ENCODE measurements around the gene SMIM43.
A peak's percentile ranks its signal among the peaks of the same experiment; 100 is the strongest.

The SMIM43 gene

DNA sequence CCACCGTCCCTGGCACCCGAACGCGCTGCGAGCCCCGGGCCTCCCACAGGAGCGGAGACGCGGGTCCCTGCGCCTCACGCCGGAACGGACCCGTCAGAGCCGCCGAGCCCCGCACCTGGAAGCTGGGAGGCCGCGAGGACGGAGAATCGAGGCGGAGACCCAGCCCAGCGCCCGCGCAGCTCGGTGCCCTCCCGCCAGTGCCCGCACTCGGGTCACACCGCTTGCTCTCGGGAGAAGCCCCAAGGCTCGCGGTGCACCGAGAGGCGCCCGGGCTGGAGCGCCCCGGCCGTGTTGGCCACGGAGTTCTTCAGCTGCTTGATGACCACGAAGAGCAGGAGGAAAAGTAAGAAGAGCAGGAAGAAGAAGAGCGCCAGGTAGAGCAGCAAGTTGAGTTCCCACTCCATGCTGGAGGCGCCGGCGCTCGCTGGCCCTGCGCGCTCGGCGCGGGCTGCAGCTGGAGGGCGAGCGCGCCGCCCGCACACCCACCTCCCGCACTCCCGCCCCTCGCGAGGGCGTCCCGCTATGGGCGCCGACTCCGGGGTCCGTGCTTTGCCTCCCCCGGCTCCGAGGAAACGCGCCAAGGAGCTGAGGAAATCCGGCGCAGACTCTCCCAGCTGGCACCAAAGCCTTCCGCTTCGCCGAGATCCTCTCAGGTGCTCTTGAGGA lies at the start of gene SMIM43:
Gene SMIM43 (minus strand): TSS at position 463 of the 666 bp plus-strand sequence. CDS start 59 bp downstream, at position 404.
- no peak for DNase-seq

DNA sequence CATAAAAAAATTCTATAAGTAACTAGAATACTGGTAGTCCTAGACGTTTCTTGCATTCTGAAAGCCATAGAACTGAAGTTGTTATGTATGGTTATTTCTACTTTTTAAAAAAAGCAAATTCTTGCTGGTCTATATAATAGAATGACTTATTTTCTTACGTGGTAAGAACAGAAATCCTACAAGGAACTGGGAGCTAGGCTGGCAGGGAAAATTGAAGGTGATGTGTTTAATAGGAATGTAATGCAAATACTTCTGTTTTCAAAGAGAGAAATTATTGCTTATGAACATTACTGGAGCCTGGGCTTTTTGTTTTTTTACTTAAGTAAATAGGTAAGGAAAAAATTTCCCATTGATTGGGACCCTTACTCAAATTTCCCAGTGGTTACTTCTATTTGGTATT lies 49.8 kb upstream of the SMIM43 start:
- no peak for DNase-seq

DNA sequence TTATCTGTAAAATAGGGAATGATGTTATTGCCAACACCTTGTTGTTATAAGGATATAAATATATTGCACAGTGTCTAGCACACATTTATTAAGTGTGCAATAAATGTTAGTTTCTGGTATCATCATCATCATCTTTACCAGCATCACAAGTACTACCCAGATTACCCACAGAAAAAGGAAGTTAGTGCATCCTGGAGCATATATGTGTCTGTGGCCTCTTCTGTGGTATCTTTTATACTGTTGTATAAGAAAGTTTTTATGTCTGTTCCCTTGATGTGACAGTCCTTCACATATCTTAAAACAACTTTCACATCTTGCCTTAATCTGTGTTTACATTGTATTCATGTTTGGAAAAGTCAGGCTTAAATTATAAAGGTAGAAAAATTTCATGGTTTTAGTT lies 46.2 kb upstream of the SMIM43 start:
- no peak for DNase-seq

DNA sequence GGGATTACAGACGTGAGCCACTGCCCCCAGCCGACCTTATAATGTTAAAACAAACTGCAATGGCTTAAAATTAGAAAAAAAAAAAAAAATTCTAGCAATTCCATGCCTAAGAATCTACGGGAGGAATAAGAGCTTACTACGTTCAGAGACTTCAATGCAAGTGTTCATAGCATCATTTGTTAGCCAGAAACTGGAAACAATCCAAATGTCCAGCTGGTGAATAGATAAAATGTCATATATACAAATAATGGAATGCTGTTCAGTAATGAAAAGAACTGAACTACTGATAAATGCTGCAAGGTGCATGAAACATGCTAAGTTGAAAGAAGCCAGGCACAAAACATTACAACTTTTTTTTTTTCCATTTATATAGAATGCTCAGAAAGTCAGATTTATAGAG lies 41.4 kb upstream of the SMIM43 start:
- DNase-seq: no peak

DNA sequence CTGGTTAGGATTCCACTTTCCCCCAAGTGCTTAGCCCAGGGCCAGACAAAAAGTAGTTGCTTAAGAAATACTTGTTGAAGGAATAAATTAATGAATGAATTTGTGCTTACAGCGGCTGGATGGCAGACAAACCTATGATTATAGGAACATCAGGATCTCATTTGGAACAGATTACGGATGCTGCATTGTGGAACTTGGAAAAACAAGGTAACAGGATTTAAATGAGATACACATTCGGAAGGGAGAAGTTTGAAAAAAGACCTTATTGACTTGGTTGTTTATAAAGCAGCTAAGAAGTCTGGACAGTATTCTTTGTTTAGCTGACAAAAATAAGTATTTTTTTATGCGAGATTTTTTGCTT lies 36.7 kb upstream of the SMIM43 start:
- DNase-seq: no peak

DNA sequence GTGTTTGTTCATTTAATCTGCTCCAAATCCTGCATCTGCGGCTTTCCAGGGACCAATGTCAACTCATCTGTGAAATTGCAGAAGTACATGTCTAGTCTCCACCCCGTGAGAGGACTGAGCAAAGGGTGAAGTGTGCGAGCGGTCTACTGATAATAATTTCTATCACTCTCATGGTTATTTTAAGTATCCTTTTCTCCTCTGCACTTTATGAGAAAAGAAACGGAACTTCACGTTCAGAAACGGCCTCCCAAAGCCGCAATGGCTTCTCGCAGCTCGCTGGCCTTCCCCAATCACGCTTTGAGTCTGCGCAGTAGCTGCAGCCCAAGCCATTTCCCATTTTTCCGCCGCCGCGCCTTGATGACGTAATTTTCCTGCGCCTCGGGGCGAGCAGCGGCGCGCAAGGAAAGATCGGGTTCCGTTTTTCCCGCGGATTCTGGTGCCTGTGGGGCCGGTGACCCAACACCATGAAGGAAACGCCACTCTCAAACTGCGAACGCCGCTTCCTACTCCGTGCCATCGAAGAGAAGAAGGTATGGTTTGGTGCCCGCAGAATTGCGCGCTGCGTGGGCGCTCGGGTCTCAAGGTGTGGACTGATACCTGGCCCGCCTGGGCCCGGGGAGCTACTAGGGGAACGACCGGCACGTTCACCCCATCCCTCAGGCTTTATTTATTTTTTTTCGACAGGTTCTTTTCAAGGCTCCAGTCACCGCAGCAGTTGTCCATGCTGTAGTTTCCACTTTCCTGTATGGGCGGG lies 36.2 kb upstream of the SMIM43 start, which contains the start of gene EXOSC9:
Gene EXOSC9 (plus strand): TSS at position 363 of the 754 bp plus-strand sequence. CDS start 102 bp downstream, at position 465.
- DNase-seq: peak; percentile 38 to 72

DNA sequence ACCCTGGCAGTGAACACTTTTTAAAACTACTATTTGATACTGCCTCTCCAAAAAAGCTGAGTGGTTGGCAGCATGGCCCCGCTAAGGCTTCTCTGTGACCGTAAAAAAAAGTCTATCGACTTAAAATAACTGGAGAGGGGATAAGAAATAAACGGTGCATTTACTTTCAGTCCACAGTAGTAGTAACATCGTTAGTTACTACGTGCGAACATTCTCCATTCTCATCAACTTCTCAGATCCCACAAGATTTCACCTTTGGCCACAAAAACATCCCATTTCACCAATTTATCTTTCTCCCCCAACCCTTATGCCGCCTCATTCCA lies 35.6 kb upstream of the SMIM43 start:
- DNase-seq: no peak

DNA sequence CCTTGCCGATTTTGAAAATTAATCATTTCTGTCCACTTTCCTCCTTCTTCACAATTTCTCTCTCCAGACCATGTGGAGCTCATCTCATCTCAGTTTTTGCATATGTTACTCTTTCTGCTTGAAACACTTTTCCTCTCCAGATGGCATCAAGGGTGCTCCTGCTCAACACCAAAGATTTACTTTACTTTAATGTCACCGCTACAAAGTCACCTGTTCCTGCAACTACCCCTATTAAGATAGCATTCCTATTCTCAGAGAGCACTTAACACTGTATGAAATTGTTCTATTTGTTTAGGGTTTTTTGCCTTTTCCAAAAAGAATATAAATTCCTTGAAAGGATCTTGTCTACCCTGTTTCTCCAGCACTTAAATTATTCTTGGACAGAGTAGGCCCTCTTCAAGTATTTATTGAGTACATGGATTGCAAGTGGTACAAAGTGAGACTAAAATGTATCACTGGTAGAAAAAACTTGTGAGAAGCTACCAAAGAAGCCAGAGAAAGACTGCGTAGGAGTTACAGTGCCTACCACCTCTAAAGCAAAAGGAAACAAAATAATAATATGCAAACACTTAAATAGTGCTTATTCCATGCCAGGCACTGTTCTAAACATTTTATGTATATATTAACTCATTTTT lies 35.0 kb upstream of the SMIM43 start:
- no peak for DNase-seq

DNA sequence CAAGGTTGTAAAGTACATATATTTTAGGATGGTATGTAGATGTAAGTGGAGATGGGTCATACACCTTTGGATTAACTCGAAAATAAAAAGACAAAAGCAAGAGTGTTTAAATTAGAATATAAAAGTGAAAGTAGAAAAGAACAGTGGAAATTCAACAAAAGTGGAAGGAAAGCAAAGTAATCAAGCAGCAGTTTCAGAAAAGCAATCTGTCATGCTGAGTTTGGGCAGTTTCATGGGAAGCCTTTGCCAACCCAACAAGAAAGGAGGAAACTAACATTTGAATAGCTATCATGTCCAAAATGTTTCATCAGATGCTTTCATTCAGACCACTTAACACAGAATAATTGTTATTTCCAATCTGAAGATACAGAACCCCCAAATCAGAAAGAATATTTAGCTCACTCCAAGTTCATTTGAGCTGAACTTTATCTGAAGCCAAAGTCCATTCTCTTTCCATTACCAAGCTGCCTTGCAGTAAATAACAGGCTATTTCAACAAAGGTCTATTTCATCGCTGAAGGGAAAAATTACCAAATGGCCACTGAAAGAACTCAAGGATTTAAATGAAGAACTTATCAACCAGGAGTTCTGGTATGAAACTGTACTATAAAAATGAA lies 34.4 kb upstream of the SMIM43 start:
- DNase-seq: no peak

DNA sequence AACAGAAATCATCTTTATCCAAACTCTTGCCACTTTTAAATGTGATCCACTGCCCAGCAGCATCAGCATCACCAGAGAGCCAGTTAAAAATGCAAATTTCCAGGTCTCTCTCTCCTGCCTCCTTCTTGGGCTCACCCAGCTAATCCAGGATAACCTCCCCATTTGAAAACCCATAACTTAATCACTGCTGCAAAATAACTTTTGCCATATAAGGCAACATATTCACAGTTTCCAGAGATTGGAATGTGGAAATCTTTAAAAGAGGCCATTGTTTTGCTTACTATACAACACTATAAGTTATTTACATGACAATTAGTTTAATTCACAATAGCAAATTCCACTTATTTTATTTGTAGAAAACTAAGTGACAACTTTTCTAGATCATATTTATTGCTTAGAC lies 31.3 kb upstream of the SMIM43 start:
- no peak for DNase-seq

DNA sequence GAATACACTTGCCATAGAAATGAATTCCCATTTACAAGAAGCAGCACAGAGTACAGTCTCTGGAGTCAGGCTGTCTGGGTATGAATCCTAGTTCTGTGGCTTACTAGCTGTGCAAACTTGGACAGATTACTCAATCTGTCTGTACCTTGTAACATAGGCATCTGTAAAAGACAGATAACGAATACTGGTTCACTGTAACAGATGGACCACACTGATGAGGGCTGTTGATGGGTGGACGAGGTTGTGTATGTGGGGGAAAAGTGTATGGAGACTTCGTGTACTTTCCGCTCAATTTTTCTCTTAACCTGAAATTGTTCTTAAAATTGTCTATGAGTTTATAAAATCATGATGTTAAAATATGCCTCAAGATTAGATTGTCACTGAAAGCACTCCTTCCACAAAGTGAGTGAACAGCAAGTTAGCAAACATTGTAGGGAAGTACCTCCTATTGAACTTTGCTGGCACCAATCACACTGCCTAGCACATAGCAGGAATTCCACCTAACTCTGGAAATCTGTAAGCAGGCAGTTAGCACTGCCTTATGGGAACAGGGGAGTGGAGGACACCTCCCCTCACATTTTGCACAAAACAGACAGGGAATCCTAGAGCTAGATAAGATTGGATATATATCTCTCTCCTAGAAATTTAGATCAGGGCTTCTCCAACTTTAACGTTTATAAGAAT lies 29.7 kb upstream of the SMIM43 start:
- no peak for DNase-seq

DNA sequence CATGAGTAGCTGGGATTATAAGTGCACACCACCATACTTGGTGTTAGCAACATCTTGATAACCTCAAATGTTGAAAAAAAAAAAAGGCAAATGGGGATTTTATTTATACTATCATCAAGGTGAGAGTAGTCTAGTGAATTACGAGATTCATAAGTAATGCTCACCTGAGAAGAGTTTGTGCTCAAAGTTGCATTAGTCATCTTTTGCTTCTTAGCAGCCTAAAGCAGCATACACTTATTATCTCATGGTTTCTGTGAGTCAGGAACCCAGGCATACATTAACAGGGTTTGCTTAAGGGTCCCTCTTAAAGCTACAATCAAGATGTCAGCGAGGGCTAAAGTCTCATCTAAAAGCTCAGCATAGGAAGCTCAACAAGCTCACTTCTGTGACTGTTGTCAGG lies 28.0 kb upstream of the SMIM43 start:
- no peak for DNase-seq

DNA sequence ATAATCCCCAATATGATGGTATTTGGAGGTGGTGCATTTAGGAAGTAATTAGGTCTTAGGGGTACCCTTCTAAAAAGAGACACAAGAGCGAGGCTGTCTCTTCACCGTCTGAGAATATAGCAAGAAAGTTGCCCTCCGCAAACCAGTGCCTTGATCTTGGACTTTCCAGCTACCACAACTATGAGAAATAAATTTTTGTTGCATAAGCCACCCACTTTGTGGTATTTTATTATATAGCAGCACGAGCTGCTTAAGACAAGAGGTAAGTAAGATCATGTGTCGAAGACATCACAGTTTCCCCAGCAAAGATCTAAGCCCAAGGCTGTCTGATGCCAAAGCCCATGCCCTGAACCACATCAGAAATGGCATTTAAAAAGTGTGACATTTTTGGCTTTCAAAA lies 26.5 kb upstream of the SMIM43 start:
- no peak for DNase-seq

DNA sequence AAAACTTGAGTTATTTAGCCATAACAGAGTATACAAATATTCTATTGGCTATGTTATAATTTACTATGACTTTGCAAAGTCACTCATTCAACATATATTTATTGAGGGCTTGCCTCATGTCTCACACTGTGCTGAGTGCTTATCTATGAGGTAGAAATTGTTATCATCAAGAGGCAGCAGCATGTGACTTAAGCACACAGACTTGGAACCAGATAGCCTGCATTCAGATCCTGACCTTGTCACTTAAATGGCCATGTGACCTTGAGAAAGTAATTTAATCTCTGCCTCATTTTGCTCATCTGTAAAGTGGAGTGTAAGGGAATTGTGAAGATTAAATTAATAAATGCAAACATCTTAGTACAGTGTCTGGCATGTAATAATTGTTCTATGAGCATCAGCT lies 26.0 kb upstream of the SMIM43 start:
- DNase-seq: no peak

DNA sequence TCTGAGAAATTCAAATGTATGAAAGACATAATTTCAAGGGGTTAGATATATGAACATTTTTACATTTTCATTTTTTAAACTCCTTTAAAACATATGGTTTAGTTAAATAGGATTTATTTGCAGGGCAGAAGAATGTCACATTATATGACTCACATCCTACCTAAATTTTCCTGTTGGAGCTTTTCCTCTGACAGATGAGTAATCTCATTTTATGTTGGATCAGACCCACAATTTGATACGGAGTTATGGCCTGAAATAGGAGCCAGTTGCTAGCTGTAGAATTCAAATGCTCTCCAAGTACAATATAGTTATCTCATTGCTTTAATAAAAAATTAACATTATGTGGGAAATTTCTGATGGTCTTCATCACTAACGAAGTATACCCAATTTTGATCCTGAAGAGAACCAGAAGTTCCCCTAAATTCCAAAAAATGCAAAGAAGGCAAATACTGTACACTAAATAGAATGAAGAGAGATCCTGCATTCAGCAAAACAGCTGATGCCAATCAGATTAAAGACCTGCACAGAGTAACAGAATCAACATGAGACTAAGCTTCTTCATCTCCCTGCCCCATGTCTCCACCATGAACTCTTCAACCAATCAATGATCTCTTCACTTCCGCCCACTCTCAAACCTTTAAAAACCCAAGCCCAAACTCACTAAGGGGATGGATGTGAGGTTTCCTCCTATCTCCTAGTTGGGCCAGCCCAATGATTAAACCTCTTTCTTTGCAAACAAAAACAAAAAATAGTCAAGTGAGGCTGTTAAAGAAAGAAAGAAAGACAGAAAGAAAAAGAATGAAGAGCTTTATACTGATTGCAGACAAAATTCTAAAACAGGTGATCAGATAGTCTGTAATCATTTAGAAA lies 25.2 kb upstream of the SMIM43 start:
- peak in 1 of 2 experiments; percentile 25 for DNase-seq

DNA sequence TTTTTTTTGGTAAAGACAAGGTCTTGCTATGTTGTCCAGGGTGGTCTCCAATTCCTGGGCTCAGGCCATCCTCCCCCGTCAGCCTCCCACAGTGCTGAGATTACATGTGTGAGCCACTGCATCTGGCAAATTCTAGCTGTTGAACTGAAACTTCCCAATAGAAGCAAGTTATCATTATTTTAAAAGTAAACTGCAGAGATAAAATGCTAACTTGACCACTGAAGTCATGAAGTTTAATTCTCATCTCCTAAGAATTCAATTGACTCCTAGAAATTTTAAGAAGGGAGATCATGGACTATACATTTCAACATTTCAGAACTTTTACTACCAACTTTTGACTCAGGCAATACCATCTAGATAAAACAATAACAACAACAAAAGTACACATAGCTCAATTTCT lies 24.5 kb upstream of the SMIM43 start:
- no peak for DNase-seq

DNA sequence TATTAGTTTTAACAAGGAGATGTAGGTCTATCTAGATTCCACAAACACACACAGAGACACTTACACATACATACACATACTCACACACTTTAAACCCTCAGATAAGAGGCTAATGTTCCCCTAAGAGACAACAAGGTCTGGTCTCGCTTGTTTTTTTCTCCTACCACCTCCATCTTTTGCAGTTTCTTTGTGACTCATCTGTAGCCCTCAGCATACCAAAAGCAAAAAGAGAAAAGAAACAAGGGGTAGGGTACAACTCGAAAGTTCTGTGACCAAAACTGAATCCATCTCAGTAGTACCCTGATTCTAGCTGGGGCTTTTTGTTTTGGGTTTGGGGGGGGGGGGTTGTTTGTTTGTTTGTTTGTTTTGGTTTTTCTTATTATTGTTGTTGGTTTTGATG lies 23.9 kb upstream of the SMIM43 start:
- DNase-seq: no peak

DNA sequence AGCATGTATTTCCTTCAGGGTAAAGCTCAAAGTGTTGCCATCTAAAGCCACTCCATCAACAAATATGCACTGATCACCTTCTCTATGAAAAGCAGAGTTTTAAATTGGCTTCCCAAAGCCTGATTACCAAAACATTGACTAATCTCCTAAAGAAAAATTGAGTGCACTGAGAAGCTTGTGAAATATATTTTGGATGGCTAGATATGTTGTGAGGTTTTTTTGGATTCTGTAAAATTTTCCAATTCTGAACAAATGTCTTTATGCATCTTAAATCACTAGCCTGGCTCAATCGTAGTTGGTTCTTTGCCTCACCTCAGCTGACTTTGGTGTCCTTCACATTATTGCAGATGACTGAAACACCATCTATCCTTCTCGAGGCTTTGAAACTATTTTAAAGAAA lies 21.3 kb upstream of the SMIM43 start:
- no peak for DNase-seq

DNA sequence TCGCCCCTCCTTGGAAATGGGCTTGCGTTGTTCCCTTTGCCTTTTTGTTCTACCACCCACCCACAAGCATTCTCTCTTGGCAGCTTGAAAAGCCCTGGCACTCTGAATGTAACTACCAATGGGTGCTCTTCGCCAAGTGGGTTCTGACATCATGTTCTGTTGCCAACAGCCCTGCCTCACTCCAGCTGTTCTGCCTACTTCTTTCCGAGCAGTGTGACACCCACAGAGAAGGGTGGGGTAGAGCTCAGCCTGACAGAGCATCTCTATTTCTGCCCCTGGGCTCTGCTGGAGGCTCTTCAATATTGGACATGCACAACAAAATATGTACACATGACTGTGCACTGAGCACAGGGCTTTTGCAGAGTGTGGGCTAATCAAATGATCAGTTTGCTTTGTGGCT lies 20.5 kb upstream of the SMIM43 start:
- DNase-seq: no peak

DNA sequence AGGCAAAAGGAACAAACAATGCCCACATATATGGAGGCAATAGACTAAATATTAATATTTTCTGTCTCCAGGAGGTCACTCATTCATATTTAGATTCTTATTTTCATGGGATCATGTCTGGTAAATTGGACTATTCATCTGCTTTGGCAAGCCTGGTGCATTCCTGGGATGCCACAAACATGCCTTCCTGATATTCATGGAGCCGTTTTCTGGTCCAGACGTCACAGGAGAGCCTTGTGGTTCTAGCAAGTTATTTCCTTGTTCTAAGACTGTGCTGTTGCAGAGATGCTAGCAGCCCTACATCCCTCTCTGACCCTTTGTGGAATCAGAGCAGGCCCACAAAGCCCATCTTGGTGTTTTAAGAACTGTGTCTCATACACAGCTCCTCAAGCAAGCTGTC lies 20.0 kb upstream of the SMIM43 start:
- peak in 1 of 2 experiments; percentile 43 for DNase-seq

DNA sequence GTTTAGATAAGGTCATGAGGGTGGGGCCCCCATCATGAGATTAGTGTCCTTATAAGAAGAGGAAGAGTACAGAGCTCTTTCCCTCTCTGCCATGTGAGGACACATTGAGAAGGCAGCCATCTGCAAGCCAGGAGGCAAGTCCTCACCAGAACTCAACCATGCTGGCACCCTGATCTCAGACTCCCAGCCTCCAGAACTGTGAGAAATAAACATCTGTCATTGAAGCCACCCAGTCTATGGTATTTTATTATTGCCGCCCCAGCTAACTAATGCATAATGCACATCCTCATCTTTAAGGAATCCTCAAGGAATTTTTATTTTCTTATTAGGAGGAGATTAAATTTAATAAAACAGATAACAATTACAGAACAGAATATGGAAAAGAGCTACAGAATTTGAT lies 19.4 kb upstream of the SMIM43 start:
- DNase-seq: no peak

DNA sequence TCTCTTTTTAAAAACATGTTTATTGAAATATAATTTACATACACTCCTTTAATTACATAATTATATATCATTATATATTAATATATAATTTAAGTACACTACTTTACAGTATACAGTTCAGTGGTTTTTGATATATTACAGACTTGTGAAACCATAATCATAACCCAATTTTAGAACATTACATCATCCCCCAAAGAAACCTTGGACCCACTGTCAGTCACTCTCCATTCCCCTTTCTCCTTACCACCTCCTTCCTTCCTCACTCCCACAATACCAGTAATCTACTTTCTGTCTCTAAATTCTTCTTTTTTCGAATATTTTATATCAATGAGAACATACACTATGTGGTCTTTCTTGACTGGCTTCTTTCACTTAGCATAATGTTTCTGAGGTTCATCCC lies 18.2 kb upstream of the SMIM43 start:
- DNase-seq: no peak

All from SW 1271 (cell line).